T-helper 17 cell (primary cell): ENCODE data around the gene GJB6. TPM values are rescaled to one million over a fixed set of nuclear protein-coding genes. Genes with fewer than 3 reads are reported as not detected.
"Not testable (repeated sequence)": the region's sequence is repeated elsewhere in the genome, so short reads cannot be mapped to it uniquely, and the experiment has no call there.

ENCODE experiments used
- ATAC-seq: fragments of 150-1000 bp; cut with Tn5 transposase; 2 replicates; pipeline ENCODE4 v1.10.0; 2021; ENCODE audit warnings: mild to moderate bottlenecking, moderate library complexity
- DNase-seq, 3 donors: peaks; one replicate each; pipeline versions ENCODE4 v3.0.0 to v3.0.0-alpha.2; 2020 to 2021
- H3K9me3 ChIP-seq: one replicate; pipeline ENCODE4 v1.7.0; 2013; ENCODE audit warnings: low read length, mild to moderate bottlenecking; ENCODE audit not compliant: control insufficient read depth, poor library complexity, severe bottlenecking
- H3K27ac Mint-ChIP-seq: one replicate; pipeline ENCODE4 v1.8.0; 2022; ENCODE audit warnings: mild to moderate bottlenecking, moderate library complexity, mixed read lengths
- H3K27me3 Mint-ChIP-seq: one replicate; pipeline ENCODE4 v1.8.0; 2022; ENCODE audit warnings: mixed read lengths
- H3K36me3 Mint-ChIP-seq: one replicate; pipeline ENCODE4 v1.8.0; 2022; ENCODE audit warnings: low read depth, mixed read lengths
- H3K4me1 Mint-ChIP-seq: one replicate; pipeline ENCODE4 v1.8.0; 2022; ENCODE audit warnings: mild to moderate bottlenecking, mixed read lengths
- H3K4me3 Mint-ChIP-seq: one replicate; pipeline ENCODE4 v1.8.0; 2022; ENCODE audit warnings: mild to moderate bottlenecking, moderate library complexity, mixed read lengths
- total RNA-seq, 4 donors: library from RNA in 2 of 4; stranded (reverse) in 2 of 4; gene quantifications; one replicate each; pipeline ENCODE4 v1.2.3 and lab custom pipeline; 2022 to 2026

Gene GJB6
- 1 to 10 TPM; 1.3 to 3.3 TPM for total RNA-seq
- 1.6 to 4.4 reads per million in 2 donors for total RNA-seq (lab: John Stamatoyannopoulos, UW)

DNA sequence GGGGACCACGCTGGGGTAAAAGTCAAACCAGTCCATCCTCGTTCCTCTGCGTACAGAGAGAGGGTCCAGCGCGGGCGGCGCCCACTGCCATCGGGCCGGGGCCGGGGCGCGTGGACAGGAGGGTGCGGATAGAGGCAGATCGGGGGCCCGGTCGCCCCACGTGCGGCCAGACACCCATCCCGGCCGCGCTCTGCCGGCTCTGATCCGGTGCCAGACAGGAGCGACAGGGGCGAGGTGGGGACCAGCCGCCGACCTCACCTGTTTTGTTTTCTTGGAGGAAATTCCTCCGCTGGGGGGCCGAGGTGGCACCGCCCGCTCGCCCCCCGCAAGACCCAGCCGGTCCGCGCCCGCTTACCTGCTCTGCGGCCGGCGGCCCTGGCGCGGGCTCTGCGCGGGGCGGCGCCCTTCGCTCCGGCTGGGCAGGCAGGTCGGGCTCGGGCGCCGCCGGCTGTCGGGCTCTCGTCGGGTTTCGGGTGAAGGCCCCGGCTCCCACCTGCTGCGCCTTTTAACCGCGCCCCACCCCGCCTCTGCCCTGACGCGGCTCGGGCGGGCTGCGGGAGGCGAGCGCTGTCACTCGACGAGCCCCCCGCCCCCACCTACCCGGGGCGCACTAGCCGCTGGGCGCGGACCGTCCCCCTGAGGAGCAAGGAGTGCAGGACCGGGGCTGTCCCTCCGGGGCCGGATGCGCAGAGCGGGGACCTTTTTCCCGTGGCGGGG is at the start of gene GJB6:
TSS of gene GJB6 (minus strand) at position 481 of the 717 bp plus-strand sequence. CDS start 8,839 bp downstream, outside the sequence.
- ATAC-seq: peak; percentile 76
- DNase-seq: peak in 1 of 3 donors; percentile 14
- Mint-ChIP-seq H3K4me1 (peaks cover 10% of the 10 kb centered on the region), H3K27ac (peak within 1 kb of the TSS; percentile 65), H3K36me3 (peaks cover 3% of the 10 kb centered on the region), H3K27me3 (peaks cover 25% of the 10 kb centered on the region), H3K4me3 (peak within 1 kb of the TSS; percentile 88)
- no peaks in the 10 kb centered on the region for H3K9me3 ChIP-seq

DNA sequence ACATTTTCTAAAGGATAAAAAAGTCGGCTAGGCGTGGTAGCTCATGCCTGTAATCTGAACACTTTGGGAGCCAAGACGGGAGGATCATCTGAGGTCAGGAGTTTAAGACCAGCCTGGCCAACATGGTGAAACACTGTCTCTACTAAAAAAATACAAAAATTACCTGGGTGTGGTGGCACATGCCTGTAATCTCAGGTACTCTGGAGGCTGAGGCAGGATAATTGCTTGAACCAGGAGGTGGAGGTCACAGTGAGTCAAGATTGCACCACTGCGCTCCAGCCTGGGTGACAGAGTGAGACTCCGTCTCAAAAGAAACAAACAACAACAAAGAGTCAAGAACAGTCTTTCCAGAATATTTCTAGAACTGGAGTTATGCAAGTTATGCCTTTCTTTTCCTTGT is 44.8 kb upstream of the GJB6 start:
- not testable (repeated sequence) for H3K36me3 Mint-ChIP-seq, H3K4me1 Mint-ChIP-seq
- H3K27me3 Mint-ChIP-seq: peaks cover 18% of the 10 kb centered on the region

DNA sequence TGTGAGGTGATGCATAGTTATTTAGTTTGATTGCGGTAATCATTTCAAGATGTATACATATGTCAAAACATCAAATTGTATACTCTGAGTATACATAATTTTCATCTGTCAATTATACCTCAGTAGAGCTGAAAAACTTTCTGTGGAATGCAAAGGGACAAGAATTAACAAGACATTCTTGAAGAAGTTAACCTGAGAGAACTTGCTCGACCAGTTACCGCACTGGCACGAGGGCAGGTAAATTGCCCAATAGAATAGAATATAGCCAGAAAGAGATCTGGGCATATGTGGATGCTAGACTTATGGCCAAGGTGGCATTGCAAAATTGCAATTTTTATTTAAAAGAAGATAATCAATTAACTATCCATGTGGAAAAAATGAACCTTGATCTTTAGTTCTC is 42.3 kb upstream of the GJB6 start:
- no peak overlapping the region for H3K4me3 Mint-ChIP-seq
- peaks cover 20% of the 10 kb centered on the region for H3K27me3 Mint-ChIP-seq
- ATAC-seq (no peak), DNase-seq (no peak)
- no peak overlapping the region for H3K27ac Mint-ChIP-seq
- H3K9me3 ChIP-seq: no peaks in the 10 kb centered on the region
- H3K36me3 Mint-ChIP-seq: peaks cover 5% of the 10 kb centered on the region
- no peaks in the 10 kb centered on the region for H3K4me1 Mint-ChIP-seq

More for the DNA sequence above, 44.8 kb upstream of the GJB6 start:
- not testable (repeated sequence) for DNase-seq, H3K27ac Mint-ChIP-seq, H3K9me3 ChIP-seq, H3K4me3 Mint-ChIP-seq, ATAC-seq

DNA sequence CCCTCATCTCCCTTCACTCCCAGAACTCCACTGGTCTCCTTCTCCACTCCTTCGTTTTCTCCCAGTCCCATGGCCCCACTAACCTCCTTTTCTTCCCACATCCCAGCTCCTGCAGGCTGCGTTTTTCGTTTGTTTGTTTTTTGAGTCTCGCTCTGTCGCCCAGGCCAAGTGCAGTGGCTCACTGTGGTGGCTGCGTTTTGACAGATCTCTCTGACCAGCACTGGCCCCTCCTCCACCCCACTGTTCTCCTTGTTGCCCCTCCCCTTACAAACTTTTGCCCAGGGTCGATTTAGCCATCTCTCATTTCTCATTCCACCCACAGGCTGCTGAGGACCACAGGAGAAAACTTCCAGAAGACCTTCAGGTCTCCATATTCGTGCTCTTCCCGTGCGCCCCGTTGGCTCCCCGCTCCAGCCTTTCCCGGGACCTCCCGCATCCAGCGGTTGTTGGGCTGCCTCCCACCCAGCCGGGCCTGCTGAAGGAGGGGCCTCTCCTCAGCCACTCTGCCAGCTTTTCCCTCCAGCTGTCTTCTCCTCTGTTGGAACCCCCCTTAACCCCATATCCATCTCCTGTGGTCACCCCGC is 40.6 kb upstream of the GJB6 start:
- no peak for DNase-seq
- Mint-ChIP-seq H3K27ac (no peak overlapping the region), H3K36me3 (peaks cover 5% of the 10 kb centered on the region), H3K4me3 (no peak overlapping the region), H3K4me1 (no peaks in the 10 kb centered on the region), H3K27me3 (peaks cover 20% of the 10 kb centered on the region)
- H3K9me3 ChIP-seq: no peaks in the 10 kb centered on the region
- no peak for ATAC-seq

DNA sequence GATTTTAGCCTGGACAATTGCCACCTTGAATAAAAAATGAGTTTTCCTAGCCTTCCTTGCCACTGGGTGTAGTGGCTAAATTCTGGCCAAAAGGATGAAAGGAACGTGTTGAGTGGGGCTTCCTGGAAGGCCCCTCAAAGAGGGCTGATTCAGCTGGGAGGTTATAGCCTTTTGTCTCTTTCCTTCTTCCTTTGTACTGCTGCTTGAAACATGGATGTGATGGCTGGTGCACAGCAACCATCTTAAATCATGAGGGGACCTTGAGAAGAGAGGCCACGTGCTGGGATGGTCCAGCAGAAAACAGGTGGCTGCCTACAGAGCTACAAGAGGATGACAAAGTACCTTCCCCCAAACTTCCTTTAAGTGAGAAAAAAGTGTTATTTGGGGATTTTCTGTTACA is 40.0 kb upstream of the GJB6 start:
- no peak for DNase-seq
- no peaks in the 10 kb centered on the region for H3K4me1 Mint-ChIP-seq
- peaks cover 23% of the 10 kb centered on the region for H3K27me3 Mint-ChIP-seq
- no peak overlapping the region for H3K27ac Mint-ChIP-seq
- H3K36me3 Mint-ChIP-seq: peaks cover 5% of the 10 kb centered on the region
- H3K4me3 Mint-ChIP-seq: no peak overlapping the region
- no peaks in the 10 kb centered on the region for H3K9me3 ChIP-seq
- no peak for ATAC-seq

DNA sequence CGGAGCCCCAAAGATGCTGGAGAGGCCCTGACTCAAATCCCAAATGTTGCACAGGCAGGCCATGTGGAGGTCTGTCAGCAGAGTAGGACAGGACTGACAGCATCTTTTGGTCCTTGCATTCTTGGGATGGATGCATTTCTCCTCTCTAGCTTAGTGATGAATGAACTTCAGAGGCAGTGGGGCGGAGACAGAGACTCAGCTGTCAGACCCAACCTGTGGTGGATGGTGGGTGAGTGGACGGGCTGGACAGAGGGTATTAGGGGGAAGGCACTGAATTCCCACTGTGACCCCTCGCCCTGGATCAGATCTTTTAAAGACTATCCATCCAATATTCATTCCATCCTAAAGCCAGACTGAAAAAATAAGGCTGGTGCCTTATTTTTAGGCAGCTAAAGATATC is 39.3 kb upstream of the GJB6 start:
- Mint-ChIP-seq H3K36me3 (peaks cover 5% of the 10 kb centered on the region), H3K4me1 (no peaks in the 10 kb centered on the region), H3K27ac (no peak overlapping the region), H3K4me3 (no peak overlapping the region), H3K27me3 (peaks cover 30% of the 10 kb centered on the region)
- H3K9me3 ChIP-seq: no peaks in the 10 kb centered on the region
- ATAC-seq: no peak
- DNase-seq: no peak

DNA sequence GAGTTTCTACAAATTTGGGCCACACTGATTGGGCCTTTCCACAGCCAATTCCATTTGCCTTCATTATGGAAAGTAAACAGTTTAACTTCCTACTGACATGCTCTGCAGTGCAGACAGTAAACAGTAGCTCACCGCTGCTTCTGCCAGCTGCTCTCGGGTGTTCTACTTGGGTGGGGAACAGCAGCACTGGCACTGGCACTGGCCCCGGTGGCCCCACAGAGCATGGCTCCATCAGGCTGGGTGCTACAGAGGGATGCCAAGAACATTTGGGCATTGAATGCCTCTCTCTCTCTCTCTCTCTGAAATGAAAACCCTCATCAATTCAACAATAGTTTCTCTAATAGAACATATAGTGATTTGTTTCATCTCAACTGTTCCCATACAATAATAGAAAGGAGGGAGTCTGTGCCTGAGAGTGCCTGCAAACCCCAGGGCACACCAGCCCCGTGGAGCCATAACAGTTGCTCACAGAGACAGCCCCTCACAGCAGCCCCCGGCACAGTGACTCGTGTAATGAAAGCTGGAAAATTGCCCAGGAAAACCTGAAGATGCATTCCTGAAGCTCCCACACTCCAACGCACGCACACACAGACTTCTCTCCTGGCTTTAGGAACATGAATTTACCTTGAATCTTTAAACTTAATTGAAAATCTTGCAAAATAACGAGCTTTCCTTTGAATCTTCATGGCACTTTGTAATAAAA is 38.2 kb upstream of the GJB6 start:
- Mint-ChIP-seq H3K36me3 (peaks cover 5% of the 10 kb centered on the region), H3K4me1 (no peaks in the 10 kb centered on the region), H3K27ac (no peak overlapping the region), H3K4me3 (no peak overlapping the region), H3K27me3 (peaks cover 40% of the 10 kb centered on the region)
- DNase-seq: no peak
- no peaks in the 10 kb centered on the region for H3K9me3 ChIP-seq
- ATAC-seq: no peak

DNA sequence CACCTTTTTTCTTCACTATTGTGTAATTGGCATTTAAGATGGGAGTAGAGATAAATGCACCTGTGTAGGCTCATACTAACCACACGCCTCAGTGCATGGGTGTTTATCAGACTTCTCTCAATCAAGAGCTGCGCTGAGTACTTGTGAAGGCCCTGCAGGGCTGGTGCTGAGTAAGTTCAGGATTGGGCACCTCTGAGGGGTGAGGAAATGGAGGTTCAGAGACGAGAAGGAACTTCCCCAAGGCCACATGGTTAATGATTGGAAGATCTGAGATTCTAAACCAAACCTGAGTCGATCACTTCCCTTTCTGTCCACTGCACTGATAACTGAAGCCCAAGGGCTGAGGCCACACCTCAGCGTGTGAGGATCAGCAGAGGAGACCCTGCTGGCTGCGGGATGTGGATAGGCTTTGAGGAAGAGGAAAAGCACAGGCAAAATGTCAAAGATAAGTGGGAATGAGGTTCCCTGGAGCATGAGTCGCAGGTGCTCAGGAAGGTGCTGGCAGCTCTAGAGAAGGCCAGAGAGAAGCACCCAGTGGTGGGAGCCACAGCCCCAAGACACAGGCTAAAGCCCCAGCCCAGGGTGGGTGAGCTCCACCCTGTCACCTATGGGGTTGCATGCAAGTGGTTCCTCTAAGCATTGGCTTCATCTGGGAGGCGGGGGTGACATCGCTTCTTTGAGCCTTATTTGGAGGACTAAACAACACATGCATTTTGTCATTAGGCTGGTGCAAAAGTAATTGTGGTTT is 32.3 kb upstream of the GJB6 start:
- Mint-ChIP-seq H3K27ac (peak overlapping the region; percentile 53), H3K36me3 (peaks cover 2% of the 10 kb centered on the region), H3K27me3 (peaks cover 42% of the 10 kb centered on the region), H3K4me1 (no peaks in the 10 kb centered on the region), H3K4me3 (no peak overlapping the region)
- ATAC-seq: no peak
- DNase-seq: no peak
- H3K9me3 ChIP-seq: no peaks in the 10 kb centered on the region

DNA sequence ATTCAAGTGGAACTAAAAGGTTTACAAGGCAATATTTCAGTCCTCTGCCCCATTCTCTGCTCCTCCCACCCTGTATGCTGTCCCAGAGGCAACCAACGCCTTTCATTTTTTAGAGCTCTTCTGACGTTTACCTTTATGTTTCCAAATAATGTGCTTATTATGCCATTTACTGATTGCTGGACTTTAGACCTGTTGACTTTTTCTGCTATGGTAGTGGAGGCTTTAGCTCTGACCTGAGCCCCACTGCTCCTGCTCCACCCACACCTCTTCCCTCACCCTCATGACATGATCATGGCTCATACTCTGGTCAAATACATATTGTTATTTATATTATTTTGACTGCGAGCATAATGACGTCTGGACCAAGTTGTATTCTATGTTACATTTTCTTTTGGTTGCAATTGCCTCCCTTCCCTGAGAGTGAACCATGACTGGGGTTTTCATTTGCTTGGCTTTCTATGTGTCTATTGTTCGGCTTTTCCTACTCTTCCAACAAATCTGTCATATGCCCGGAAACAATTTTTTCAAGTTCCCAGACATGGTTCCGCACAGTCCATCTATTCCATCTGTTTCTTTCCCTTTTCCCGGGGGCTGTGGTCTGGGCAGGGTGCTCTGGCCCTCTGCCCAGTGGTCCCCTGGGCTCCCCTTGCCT is 31.4 kb upstream of the GJB6 start:
- ATAC-seq: no peak

DNA sequence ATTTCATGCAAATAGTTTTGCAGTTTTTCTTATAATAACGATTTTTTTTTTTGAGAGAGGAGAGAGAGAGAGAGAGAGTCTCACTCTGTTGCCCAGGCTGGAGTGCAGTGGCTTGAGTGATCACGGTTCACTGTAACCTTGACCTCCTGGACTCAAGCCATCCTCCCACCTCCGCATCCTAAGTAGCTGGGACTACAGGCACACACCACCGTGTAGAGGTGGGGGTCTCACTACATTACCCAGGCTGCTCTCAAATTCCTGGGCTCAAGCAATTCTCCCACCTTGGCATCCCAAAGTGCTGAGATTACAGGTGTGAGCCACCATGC is 26.8 kb upstream of the GJB6 start:
- Mint-ChIP-seq H3K4me3 (no peak overlapping the region), H3K4me1 (no peaks in the 10 kb centered on the region), H3K27me3 (peaks cover 25% of the 10 kb centered on the region), H3K27ac (no peak overlapping the region), H3K36me3 (peaks cover 2% of the 10 kb centered on the region)
- H3K9me3 ChIP-seq: no peaks in the 10 kb centered on the region
- ATAC-seq: no peak
- no peak for DNase-seq

More for the DNA sequence above, 31.4 kb upstream of the GJB6 start:
- no peak for DNase-seq
- no peak overlapping the region for H3K27ac Mint-ChIP-seq
- no peak overlapping the region for H3K4me3 Mint-ChIP-seq
- H3K4me1 Mint-ChIP-seq: no peaks in the 10 kb centered on the region
- H3K36me3 Mint-ChIP-seq: peaks cover 2% of the 10 kb centered on the region
- H3K27me3 Mint-ChIP-seq: peaks cover 42% of the 10 kb centered on the region
- H3K9me3 ChIP-seq: no peaks in the 10 kb centered on the region

DNA sequence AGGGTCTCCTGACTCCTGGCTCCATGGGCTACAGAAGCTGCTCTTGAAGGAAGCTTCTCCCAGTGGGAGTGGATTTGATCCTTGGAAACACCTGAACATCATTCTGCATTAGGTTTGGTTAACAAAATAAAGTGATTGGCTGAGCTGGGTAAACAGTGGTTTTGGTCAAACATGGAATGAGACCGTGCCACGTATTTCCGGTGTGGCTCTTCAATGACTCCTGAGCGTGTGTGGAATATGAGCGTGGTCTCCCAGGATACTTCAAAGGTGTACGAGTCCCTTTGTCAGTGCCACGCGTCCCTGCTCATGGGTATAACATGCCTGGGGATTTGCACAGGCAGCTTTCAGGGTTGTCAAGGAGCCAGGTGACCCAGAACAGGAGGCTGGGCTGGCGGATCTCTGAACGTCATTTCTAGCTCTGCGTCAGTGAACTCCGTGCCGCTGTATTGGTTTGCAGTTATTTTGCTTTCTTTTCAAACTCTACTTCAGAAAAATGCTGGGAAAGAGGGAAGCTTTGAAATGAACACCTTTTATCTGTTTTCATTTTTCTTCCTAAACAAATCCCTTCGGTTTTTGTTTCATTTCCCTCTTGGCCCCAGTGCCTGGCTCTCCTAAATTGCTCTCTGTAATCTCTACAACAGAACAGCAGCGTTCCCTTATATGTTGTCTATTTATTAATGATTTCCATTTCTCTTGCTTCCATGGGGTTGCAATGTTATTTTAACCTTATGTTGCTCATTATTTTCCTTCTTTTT is 26.3 kb upstream of the GJB6 start:
- Mint-ChIP-seq H3K4me1 (no peaks in the 10 kb centered on the region), H3K4me3 (no peak overlapping the region), H3K27me3 (peaks cover 20% of the 10 kb centered on the region), H3K36me3 (peaks cover under 1% of the 10 kb centered on the region), H3K27ac (no peak overlapping the region)
- no peak for ATAC-seq
- no peaks in the 10 kb centered on the region for H3K9me3 ChIP-seq
- no peak for DNase-seq

DNA sequence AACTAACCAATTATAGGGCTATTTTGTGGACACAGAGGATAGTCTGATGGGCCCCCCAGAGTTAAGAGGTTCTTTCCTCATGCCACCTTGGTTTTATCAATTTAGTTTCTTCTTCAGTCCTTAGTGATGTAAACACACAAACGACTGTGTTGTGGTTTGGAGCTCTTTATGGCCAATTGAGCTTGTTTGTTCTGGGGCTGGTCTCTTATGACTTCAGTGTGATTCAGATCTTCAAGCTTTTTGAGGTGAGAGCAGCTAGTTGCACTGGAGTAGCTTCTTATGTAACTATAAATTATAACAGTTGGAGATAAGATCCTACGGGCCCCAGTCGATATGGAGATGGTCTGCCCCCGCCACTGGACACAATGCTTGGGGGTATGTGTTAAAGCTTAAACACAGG is 22.0 kb upstream of the GJB6 start:
- no peaks in the 10 kb centered on the region for H3K9me3 ChIP-seq
- Mint-ChIP-seq H3K36me3 (no peaks in the 10 kb centered on the region), H3K27me3 (peaks cover 14% of the 10 kb centered on the region), H3K4me3 (no peak overlapping the region), H3K4me1 (no peaks in the 10 kb centered on the region), H3K27ac (no peak overlapping the region)
- DNase-seq (no peak), ATAC-seq (no peak)
